HG03571 (cell line): Measurements from ENCODE around the gene ADAMTS9.

Source experiments
- ATAC-seq: cut with Tn5 transposase; IDR thresholded peaks from one replicate; pipeline ENCODE4 v1.9.1; 2021; ENCODE audit not compliant: unreplicated experiment

The ADAMTS9 gene

GRCh38 chr3:64495781-64496334, 191.9 kb downstream of the ADAMTS9 start:
- ATAC-seq: no peak

DNA sequence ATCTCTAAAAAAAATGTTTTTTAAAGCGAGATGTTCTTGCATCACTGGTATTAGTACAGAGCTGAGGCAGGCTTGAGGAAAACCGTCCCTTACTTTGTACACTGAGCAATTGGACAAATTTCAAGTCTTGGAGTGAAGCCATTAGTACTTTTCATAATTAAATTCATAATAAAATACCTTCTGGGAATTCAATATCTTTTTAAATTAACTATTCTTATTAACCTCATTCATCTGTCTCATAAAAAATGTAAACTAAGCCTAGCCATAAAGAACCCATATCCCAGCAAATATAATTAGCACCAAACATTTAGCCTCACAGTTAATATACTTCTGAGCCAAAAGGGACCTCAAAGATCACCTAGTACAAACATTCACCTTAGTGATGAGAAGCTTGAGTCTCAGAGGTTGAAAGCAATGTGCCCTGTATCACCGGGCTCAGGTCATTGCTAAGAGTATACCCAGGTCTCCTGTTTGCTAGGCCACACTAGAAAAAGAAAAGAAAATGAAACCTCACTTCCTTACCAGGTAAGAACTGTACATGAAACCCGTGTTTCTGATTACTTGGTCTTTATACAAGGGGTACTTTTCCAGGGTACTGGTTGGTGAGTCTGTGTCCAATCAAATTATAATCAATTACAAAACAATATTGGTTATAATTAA, 192.5 kb downstream of the ADAMTS9 start:
- ATAC-seq: no peak

GRCh38 chr3:64494526-64494925, 193.3 kb downstream of the ADAMTS9 start:
- no peak for ATAC-seq

GRCh38 chr3:64493149-64493548, 194.7 kb downstream of the ADAMTS9 start:
- no peak for ATAC-seq

GRCh38 chr3:64491843-64492242, 196.0 kb downstream of the ADAMTS9 start:
- no peak for ATAC-seq

- no peak for ATAC-seq
Measured at GRCh38 chr3:64490180-64490724, 197.5 kb downstream of the ADAMTS9 start.

- no peak for ATAC-seq
Measured at GRCh38 chr3:64489361-64490044, 198.3 kb downstream of the ADAMTS9 start.

- no peak for ATAC-seq
Measured at GRCh38 chr3:64488939-64489338, 198.9 kb downstream of the ADAMTS9 start.

DNA sequence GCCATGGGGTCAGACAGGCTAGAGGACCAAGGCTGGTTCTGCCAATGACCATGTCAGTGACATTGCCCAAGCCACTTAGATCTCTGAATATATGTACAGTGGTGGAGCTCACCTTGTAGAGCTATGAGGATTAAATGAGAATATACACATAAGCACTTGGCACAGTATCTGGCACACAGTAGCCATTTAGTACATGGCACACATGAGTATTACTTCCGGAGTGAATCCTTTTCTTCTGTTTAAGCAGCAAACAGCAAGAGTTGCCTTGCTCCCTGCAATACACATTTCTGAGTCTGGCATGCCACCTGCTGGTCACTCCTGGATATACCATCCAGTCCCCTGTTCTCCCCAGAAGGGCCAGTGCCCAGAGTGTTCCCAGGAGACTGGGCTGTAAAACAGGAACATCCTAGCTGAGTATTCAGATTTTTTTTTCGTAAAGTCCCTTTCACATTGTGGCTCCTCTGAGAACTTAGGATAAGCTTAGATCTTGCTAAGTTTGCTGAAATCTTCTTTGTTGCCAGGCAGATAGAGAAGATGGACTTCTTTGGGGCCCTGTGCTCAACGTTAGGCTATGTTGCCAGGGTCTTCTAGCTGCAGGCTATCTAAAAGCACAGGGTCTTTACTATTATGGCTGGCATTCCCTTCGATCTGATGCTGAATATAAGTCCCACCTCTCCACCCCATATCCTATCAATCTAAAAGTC, 203.4 kb downstream of the ADAMTS9 start:
- ATAC-seq: peak; percentile 86

- no peak for ATAC-seq
Measured at GRCh38 chr3:64483467-64483866, 204.3 kb downstream of the ADAMTS9 start.

- ATAC-seq: no peak
Measured at GRCh38 chr3:64475037-64475436, 212.8 kb downstream of the ADAMTS9 start.

GRCh38 chr3:64473466-64473865, 214.3 kb downstream of the ADAMTS9 start:
- no peak for ATAC-seq

GRCh38 chr3:64470436-64470835, 217.4 kb downstream of the ADAMTS9 start:
- no peak for ATAC-seq

GRCh38 chr3:64467255-64467944, 220.4 kb downstream of the ADAMTS9 start:
- no peak for ATAC-seq
